ENCODE results near the gene ELL2.

ELL2 gene

DNA sequence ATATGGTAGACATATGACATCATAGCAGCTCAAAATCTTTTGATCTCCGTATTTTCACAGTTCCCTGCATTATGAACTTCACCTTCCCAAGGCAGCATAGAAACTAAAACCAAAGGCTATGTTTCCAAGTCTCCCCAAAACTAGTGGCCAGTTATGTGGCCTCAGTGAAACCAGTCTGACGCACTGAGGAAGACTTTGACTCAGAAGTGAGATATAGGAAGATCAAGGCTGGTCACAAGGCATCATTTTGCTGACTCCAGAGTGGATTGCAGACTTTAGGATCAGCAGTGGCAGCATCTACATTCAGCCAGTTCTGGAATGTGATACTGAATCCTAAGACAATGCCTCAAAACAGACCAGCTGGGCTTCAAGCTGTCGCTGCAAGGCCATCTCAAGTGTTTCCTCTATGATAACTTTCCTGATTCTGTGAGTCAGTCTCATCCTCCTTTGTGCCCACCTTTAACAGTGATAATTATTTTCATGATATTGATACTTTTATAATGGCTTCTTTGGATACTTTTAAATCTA lies 34.4 kb upstream of the ELL2 start:
- Histone ChIP-seq H4K20me1 (ENCODE audit: insufficient read depth, low read length) (no peaks in the 10 kb centered on the region), H3K4me1 (ENCODE audit: low read length) (no peaks in the 10 kb centered on the region), H3K27me3 (replicated peaks; ENCODE audit: insufficient read depth, low read length) (no peaks in the 10 kb centered on the region), H3K9me3 (replicated peaks; ENCODE audit: insufficient read depth, low read length) (no peaks in the 10 kb centered on the region), H3K9me2 (replicated peaks; ENCODE audit: insufficient read depth, low read length) (no peaks in the 10 kb centered on the region), H2AFZ (ENCODE audit: low read length) (no peak overlapping the region), H3K36me3 (replicated peaks; ENCODE audit: insufficient read depth, low read length) (no peaks in the 10 kb centered on the region), H3F3A (ENCODE audit: insufficient read depth, low read length) (no peaks in the 10 kb centered on the region), H3K79me2 (ENCODE audit: low read length) (no peaks in the 10 kb centered on the region), H3K9ac (ENCODE audit: low read length) (no peak overlapping the region), H3K4me3 (ENCODE audit: low read length) (no peak overlapping the region), H3K27ac (ENCODE audit: low read length) (no peak overlapping the region), H3K4me2 (ENCODE audit: low read depth, low read length) (no peak overlapping the region)
- TF ChIP-seq, protein P1, sequence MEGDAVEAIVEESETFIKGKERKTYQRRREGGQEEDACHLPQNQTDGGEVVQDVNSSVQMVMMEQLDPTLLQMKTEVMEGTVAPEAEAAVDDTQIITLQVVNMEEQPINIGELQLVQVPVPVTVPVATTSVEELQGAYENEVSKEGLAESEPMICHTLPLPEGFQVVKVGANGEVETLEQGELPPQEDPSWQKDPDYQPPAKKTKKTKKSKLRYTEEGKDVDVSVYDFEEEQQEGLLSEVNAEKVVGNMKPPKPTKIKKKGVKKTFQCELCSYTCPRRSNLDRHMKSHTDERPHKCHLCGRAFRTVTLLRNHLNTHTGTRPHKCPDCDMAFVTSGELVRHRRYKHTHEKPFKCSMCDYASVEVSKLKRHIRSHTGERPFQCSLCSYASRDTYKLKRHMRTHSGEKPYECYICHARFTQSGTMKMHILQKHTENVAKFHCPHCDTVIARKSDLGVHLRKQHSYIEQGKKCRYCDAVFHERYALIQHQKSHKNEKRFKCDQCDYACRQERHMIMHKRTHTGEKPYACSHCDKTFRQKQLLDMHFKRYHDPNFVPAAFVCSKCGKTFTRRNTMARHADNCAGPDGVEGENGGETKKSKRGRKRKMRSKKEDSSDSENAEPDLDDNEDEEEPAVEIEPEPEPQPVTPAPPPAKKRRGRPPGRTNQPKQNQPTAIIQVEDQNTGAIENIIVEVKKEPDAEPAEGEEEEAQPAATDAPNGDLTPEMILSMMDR (IDR thresholded peaks at IDR 0.05; ENCODE audit: low read length): no peak
- TF ChIP-seq EZH2phosphoT487 (IDR thresholded peaks at IDR 0.05; ENCODE audit: low read length) (no peak), EZH2 (optimal IDR thresholded peaks at IDR 0.05; ENCODE audit: low read depth, low read length) (no peak)
- no peak for DNase-seq

DNA sequence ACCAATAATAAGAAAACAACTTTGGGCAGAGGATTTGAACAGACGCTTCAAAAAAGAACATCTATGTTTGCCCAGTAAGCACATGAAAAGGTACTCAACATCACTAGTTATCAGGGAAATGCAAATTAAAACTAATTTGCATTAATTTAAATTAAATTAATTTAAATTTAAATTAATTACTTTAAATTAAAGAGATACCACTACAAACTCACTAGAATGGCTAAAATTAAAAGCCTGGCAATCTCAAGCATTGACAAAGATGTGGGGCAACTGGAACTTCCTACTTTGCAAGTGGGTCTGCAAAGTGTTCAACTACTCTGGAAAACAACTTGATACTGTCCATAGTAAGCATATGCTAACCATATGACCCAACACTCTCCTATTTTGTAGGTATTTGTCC lies 32.1 kb upstream of the ELL2 start:
- no peaks in the 10 kb centered on the region for H3K36me3 ChIP-seq (replicated peaks; ENCODE audit: insufficient read depth, low read length)
- TF ChIP-seq EZH2 (optimal IDR thresholded peaks at IDR 0.05; ENCODE audit: low read depth, low read length) (no peak), EZH2phosphoT487 (IDR thresholded peaks at IDR 0.05; ENCODE audit: low read length) (no peak)
- TF ChIP-seq, protein P1 (IDR thresholded peaks at IDR 0.05; ENCODE audit: low read length): no peak
- no peaks in the 10 kb centered on the region for H3K9me3 ChIP-seq (replicated peaks; ENCODE audit: insufficient read depth, low read length)
- H3F3A ChIP-seq (ENCODE audit: insufficient read depth, low read length): no peaks in the 10 kb centered on the region
- H4K20me1 ChIP-seq (ENCODE audit: insufficient read depth, low read length): no peaks in the 10 kb centered on the region
- no peak overlapping the region for H3K4me3 ChIP-seq (ENCODE audit: low read length)
- no peak overlapping the region for H2AFZ ChIP-seq (ENCODE audit: low read length)
- no peaks in the 10 kb centered on the region for H3K79me2 ChIP-seq (ENCODE audit: low read length)
- H3K9me2 ChIP-seq (replicated peaks; ENCODE audit: insufficient read depth, low read length): no peaks in the 10 kb centered on the region
- H3K4me1 ChIP-seq (ENCODE audit: low read length): no peaks in the 10 kb centered on the region
- no peak for DNase-seq
- H3K9ac ChIP-seq (ENCODE audit: low read length): no peak overlapping the region
- H3K27ac ChIP-seq (ENCODE audit: low read length): no peak overlapping the region
- H3K27me3 ChIP-seq (replicated peaks; ENCODE audit: insufficient read depth, low read length): no peaks in the 10 kb centered on the region
- no peak overlapping the region for H3K4me2 ChIP-seq (ENCODE audit: low read depth, low read length)

DNA sequence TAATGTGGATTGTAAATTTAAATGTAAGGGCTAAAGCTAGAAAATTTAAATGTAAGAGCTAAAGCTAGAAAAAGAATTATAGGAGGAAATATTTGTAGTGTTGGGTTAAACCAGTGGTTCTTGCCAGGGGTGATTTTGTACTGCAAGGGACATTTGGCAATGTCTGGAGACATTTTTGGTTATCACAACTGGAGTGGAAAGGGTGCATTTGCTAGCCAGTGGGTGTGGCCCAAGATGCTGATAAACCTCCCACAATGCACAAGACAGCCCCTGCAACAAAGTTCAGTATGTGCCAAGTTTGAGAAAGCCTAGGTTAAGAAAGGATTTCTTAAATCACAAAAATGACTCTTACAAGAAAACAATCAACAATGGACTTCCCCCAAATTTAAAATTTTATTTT lies 31.6 kb upstream of the ELL2 start:
- Histone ChIP-seq H3K27ac (ENCODE audit: low read length) (no peak overlapping the region), H4K20me1 (ENCODE audit: insufficient read depth, low read length) (no peaks in the 10 kb centered on the region), H2AFZ (ENCODE audit: low read length) (no peak overlapping the region), H3F3A (ENCODE audit: insufficient read depth, low read length) (no peaks in the 10 kb centered on the region), H3K79me2 (ENCODE audit: low read length) (no peaks in the 10 kb centered on the region), H3K4me1 (ENCODE audit: low read length) (no peaks in the 10 kb centered on the region), H3K4me2 (ENCODE audit: low read depth, low read length) (no peak overlapping the region), H3K4me3 (ENCODE audit: low read length) (no peak overlapping the region), H3K9ac (ENCODE audit: low read length) (no peak overlapping the region), H3K9me2 (replicated peaks; ENCODE audit: insufficient read depth, low read length) (no peaks in the 10 kb centered on the region), H3K27me3 (replicated peaks; ENCODE audit: insufficient read depth, low read length) (no peaks in the 10 kb centered on the region), H3K9me3 (replicated peaks; ENCODE audit: insufficient read depth, low read length) (no peaks in the 10 kb centered on the region), H3K36me3 (replicated peaks; ENCODE audit: insufficient read depth, low read length) (no peaks in the 10 kb centered on the region)
- TF ChIP-seq EZH2phosphoT487 (IDR thresholded peaks at IDR 0.05; ENCODE audit: low read length): no peak
- TF ChIP-seq EZH2 (optimal IDR thresholded peaks at IDR 0.05; ENCODE audit: low read depth, low read length): no peak
- TF ChIP-seq, protein P1 (IDR thresholded peaks at IDR 0.05; ENCODE audit: low read length): no peak
- DNase-seq: no peak
